KMS-11 (cell line): ENCODE measurements around the gene MOGAT2.
"Not testable (repeated sequence)": the region's sequence is repeated elsewhere in the genome, so short reads cannot be mapped to it uniquely, and the experiment has no call there.

Experiments used
- H2AFZ ChIP-seq: fragments of 200-600 bp; sonication (generic); 2 replicates; pipeline ENCODE4 v1.6.1; 2016; ENCODE audit warnings: antibody characterized with exemption, mixed run types, low read depth
- H3K27ac ChIP-seq: fragments of 200-600 bp; sonication (generic); 2 replicates; pipeline ENCODE4 v1.6.1; 2016; ENCODE audit warnings: mild to moderate bottlenecking, mixed run types
- H3K27me3 ChIP-seq: fragments of 200-600 bp; sonication (generic); 2 replicates; pipeline ENCODE4 v1.6.1; 2017; ENCODE audit warnings: mild to moderate bottlenecking, low read depth, mixed run types, moderate library complexity; ENCODE audit not compliant: insufficient read depth
- H3K36me3 ChIP-seq: fragments of 200-600 bp; sonication (generic); 2 replicates; pipeline ENCODE4 v1.6.1; 2017; ENCODE audit warnings: mild to moderate bottlenecking, mixed run types; ENCODE audit not compliant: insufficient read depth
- H3K4me1 ChIP-seq: fragments of 200-600 bp; sonication (generic); 2 replicates; pipeline ENCODE4 v1.6.1; 2016; ENCODE audit warnings: mild to moderate bottlenecking, low read depth, mixed run types; ENCODE audit not compliant: poor library complexity, severe bottlenecking
- H3K4me2 ChIP-seq: fragments of 200-600 bp; sonication (generic); 2 replicates; pipeline ENCODE4 v1.7.0; 2016; ENCODE audit warnings: mild to moderate bottlenecking, mixed run types
- H3K4me3 ChIP-seq: fragments of 200-600 bp; sonication (generic); IDR thresholded peaks from 2 replicates; pipeline ENCODE4 v1.6.1; 2017; ENCODE audit warnings: low read depth, low read length, mixed read lengths; ENCODE audit not compliant: insufficient read depth
- H3K79me2 ChIP-seq: fragments of 200-600 bp; sonication (generic); 2 replicates; pipeline ENCODE4 v1.6.1; 2016; ENCODE audit warnings: low read depth, mixed run types; ENCODE audit not compliant: insufficient read depth
- H3K9ac ChIP-seq: fragments of 200-600 bp; sonication (generic); 2 replicates; pipeline ENCODE4 v1.6.1; 2016; ENCODE audit warnings: mild to moderate bottlenecking, mixed run types
- H4K20me1 ChIP-seq: fragments of 200-600 bp; sonication (generic); 2 replicates; pipeline ENCODE4 v1.6.1; 2016; ENCODE audit warnings: mild to moderate bottlenecking, mixed run types; ENCODE audit not compliant: insufficient read depth
- TF ChIP-seq, protein P1 (sequence below): fragments of 200-600 bp; sonication (generic); conservative IDR thresholded peaks from 2 replicates; pipeline ENCODE4 v1.6.1; 2017; ENCODE audit warnings: low read depth, mild to moderate bottlenecking, antibody characterized with exemption, low read length, moderate library complexity, mixed read lengths

Gene MOGAT2

DNA sequence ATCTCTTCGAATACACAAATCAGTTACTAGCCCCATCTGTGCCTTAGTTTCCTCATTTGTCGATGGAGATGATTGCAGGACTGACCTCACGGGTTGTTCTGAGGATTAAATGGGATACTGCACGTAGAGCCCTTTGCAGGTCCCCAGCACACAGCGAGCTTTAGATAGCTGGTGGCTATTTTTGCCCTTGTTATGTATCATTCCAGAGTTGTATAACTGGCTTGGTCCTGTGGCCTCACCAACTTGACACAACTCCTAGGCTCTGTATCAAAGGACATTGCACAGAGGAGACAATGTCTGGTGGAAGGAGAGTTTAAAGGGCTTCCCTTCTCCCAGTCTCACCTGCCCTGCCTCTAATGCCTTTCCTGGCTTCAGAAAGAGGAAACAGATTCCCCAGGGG lies 28.2 kb downstream of the MOGAT2 start:
- TF ChIP-seq, protein P1, sequence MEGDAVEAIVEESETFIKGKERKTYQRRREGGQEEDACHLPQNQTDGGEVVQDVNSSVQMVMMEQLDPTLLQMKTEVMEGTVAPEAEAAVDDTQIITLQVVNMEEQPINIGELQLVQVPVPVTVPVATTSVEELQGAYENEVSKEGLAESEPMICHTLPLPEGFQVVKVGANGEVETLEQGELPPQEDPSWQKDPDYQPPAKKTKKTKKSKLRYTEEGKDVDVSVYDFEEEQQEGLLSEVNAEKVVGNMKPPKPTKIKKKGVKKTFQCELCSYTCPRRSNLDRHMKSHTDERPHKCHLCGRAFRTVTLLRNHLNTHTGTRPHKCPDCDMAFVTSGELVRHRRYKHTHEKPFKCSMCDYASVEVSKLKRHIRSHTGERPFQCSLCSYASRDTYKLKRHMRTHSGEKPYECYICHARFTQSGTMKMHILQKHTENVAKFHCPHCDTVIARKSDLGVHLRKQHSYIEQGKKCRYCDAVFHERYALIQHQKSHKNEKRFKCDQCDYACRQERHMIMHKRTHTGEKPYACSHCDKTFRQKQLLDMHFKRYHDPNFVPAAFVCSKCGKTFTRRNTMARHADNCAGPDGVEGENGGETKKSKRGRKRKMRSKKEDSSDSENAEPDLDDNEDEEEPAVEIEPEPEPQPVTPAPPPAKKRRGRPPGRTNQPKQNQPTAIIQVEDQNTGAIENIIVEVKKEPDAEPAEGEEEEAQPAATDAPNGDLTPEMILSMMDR = no peak
- Histone ChIP-seq H3K4me3 (no peak overlapping the region), H3K27ac (no peak overlapping the region), H3K36me3 (no peaks in the 10 kb centered on the region), H3K9ac (no peak overlapping the region), H3K27me3 (no peaks in the 10 kb centered on the region), H3K79me2 (no peaks in the 10 kb centered on the region), H4K20me1 (no peaks in the 10 kb centered on the region), H3K4me2 (no peak overlapping the region), H2AFZ (no peak overlapping the region), H3K4me1 (no peaks in the 10 kb centered on the region)

DNA sequence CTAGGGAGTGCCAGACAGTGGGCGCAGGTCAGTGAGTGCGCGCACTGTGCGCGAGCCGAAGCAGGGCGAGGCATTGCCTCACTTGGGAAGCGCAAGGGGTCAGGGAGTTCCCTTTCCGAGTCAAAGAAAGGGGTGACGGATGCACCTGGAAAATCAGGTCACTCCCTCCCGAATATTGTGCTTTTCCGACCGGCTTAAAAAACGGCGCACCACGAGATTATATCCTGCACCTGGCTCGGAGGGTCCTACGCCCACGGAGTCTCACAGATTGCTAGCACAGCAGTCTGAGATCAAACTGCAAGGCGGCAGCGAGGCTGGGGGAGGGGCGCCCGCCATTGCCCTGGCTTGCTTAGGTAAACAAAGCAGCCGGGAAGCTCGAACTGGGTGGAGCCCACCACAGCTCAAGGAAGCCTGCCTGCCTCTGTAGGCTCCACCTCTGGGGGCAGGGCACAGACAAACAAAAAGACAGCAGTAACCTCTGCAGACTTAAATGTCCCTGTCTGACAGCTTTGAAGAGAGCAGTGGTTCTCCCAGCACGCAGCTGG lies 31.2 kb downstream of the MOGAT2 start:
- H3K4me3 ChIP-seq, H3K36me3 ChIP-seq, H3K4me1 ChIP-seq, H3K9ac ChIP-seq, H3K27ac ChIP-seq, H3K27me3 ChIP-seq, H3K79me2 ChIP-seq, H2AFZ ChIP-seq, H3K4me2 ChIP-seq, H4K20me1 ChIP-seq: not testable (repeated sequence)

DNA sequence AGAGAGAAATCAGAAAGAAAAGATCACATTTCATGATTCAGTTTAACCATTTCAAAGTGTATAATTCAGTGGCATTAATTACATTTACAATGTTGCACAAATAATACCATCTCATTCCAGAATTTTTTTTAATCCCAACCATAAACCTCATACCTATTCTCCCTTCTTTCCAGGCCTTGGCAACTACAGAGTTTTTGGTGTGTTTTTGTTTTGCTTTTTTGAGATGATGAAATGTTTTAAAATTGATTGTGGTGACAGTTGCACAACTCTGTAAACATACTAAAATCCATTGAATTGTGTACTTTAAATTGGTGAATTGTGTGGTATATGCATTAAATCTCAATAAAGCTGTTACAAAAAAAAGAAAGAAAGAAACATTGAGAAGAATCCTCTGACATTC lies 37.3 kb downstream of the MOGAT2 start:
- not testable (repeated sequence) for H3K27me3 ChIP-seq, H4K20me1 ChIP-seq, H3K4me2 ChIP-seq, H2AFZ ChIP-seq, H3K4me3 ChIP-seq, H3K4me1 ChIP-seq, H3K9ac ChIP-seq, H3K36me3 ChIP-seq, H3K27ac ChIP-seq, H3K79me2 ChIP-seq

DNA sequence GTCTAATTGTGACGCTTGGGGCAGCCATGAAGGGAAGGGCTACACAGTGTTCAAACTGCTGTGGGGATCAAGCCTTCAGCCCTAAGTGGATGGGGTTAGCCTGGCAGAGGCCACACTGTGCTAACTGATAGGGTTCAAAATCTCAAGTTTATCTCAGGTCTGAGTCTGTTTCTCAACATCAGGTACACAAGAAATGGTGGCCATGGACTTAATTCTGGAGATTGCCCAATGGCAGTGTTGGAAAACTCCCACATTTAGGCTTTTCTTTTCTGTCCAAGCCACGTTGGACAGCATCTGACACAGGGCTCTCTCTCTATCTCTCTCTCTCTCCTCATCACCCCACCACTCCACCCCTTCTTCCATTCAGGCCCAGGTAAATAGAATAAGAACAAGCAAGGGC lies 40.0 kb downstream of the MOGAT2 start:
- Histone ChIP-seq H4K20me1 (no peaks in the 10 kb centered on the region), H3K27ac (no peak overlapping the region), H2AFZ (no peak overlapping the region), H3K4me3 (no peak overlapping the region), H3K4me1 (no peaks in the 10 kb centered on the region), H3K79me2 (no peaks in the 10 kb centered on the region), H3K9ac (no peak overlapping the region), H3K36me3 (no peaks in the 10 kb centered on the region), H3K27me3 (no peaks in the 10 kb centered on the region), H3K4me2 (no peak overlapping the region)
- TF ChIP-seq, protein P1 = no peak

DNA sequence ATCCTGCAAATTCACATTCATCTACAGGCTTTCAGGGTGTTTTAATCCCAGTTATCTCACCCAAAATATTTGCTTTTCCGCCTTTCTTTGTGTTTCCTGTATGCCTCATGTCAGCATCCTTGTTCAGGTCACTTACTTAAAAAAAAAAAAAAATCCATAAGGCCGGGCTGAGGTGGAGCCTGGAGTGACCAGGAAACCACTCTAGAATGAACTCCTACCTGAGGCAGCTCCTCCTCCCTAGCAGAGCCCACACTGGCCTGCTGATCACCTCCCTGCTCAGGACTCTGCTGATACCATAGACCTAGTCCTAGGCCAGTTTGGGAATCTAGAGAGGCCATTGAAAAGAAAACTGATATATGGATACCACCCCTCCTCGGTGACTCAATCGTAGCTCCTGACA lies 42.2 kb downstream of the MOGAT2 start:
- H3K4me3 ChIP-seq = no peak overlapping the region
- no peaks in the 10 kb centered on the region for H3K36me3 ChIP-seq
- H3K27ac ChIP-seq = no peak overlapping the region
- TF ChIP-seq, protein P1 = no peak
- H3K79me2 ChIP-seq = no peaks in the 10 kb centered on the region
- no peak overlapping the region for H3K9ac ChIP-seq
- H3K4me2 ChIP-seq = no peak overlapping the region
- no peaks in the 10 kb centered on the region for H4K20me1 ChIP-seq
- H3K4me1 ChIP-seq = no peaks in the 10 kb centered on the region
- no peak overlapping the region for H2AFZ ChIP-seq
- H3K27me3 ChIP-seq = no peaks in the 10 kb centered on the region
